Right atrium auricular region (tissue), 2 donors: ENCODE results near the gene CDK18. TPM values are rescaled to one million over a fixed set of nuclear protein-coding genes. Genes with fewer than 3 reads are reported as not detected.

Source experiments
- DNase-seq: peaks from one replicate; pipeline ENCODE4 v3.0.0-alpha.2; 2019; ENCODE audit warnings: low spot score
- H3K27ac ChIP-seq, 2 donors: fragments of 200-600 bp; sonication (generic); 1 replicate in 1 of 2; 2 replicates in 1 of 2; pipeline ENCODE4 v1.5.1; 2016 to 2019
- H3K27me3 ChIP-seq, 2 donors: fragments of 200-600 bp; sonication (generic); one replicate each; pipeline versions ENCODE4 v1.5.1 to v1.6.0; 2017 to 2019
- H3K36me3 ChIP-seq: fragments of 200-600 bp; sonication (generic); one replicate; pipeline ENCODE4 v1.5.1; 2016
- H3K4me1 ChIP-seq, 2 donors: fragments of 200-600 bp; sonication (generic); one replicate each; pipeline versions ENCODE4 v1.5.1 to v1.6.0; 2017 to 2019
- H3K4me3 ChIP-seq, 2 donors: fragments of 200-600 bp; sonication (generic); 1 replicate in 1 of 2; 2 replicates in 1 of 2; pipeline ENCODE4 v1.5.1; 2017 to 2019; ENCODE audit warnings: mild to moderate bottlenecking in 1 of 2, moderate library complexity in 1 of 2
- H3K9me3 ChIP-seq, 2 donors: fragments of 200-600 bp; sonication (generic); one replicate each; pipeline ENCODE4 v1.5.1; 2019
- CTCF ChIP-seq, 2 donors: fragments of 200-600 bp; sonication (generic); IDR thresholded peaks; one replicate each; pipeline ENCODE4 v1.5.1; 2019; ENCODE audit warnings: antibody characterized with exemption in 2 of 2
- total RNA-seq, 2 donors: library from RNA; depleted of rRNA; stranded (reverse); fragments of >200 nt; gene quantifications; one replicate each; pipeline ENCODE4 v1.1.0, GENCODE V29; 2016

Gene CDK18
- total RNA-seq, 2 donors from 2014 or later, result 85.6 to 116 TPM

- H3K9me3 ChIP-seq, result no peaks in the 10 kb centered on the region
- TF ChIP-seq CTCF (IDR thresholded peaks at IDR 0.05), result peak; percentile 92 to 99
- H3K4me3 ChIP-seq, result peak overlapping the region in 1 of 2 donors; percentile 44
- peak overlapping the region in 1 of 2 donors; percentile 28 for H3K27ac ChIP-seq
- H3K36me3 ChIP-seq, result peaks cover 52% of the 10 kb centered on the region
- H3K4me1 ChIP-seq, result peaks cover 0 to 28% of the 10 kb centered on the region in 2 donors
- peak; percentile 78 for DNase-seq
- H3K27me3 ChIP-seq, result no peaks in the 10 kb centered on the region
These were observed 24.7 kb downstream of the CDK18 start for GRCh38 chr1:205528887-205529825.

GRCh38 chr1:205530116-205530515 is 25.6 kb downstream of the CDK18 start:
- H3K4me3 ChIP-seq, result no peak overlapping the region
- no peak for TF ChIP-seq CTCF (IDR thresholded peaks at IDR 0.05)
- no peaks in the 10 kb centered on the region for H3K9me3 ChIP-seq
- H3K4me1 ChIP-seq, result peaks cover 0 to 26% of the 10 kb centered on the region in 2 donors
- H3K27ac ChIP-seq, result no peak overlapping the region
- peaks cover 43% of the 10 kb centered on the region for H3K36me3 ChIP-seq
- no peaks in the 10 kb centered on the region for H3K27me3 ChIP-seq
- DNase-seq, result no peak

GRCh38 chr1:205531191-205532025 is 26.9 kb downstream of the CDK18 start:
- Histone ChIP-seq H3K27ac (no peak overlapping the region), H3K36me3 (peaks cover 32% of the 10 kb centered on the region), H3K4me3 (no peak overlapping the region), H3K4me1 (peaks cover 0 to 15% of the 10 kb centered on the region in 2 donors), H3K9me3 (no peaks in the 10 kb centered on the region), H3K27me3 (no peaks in the 10 kb centered on the region)
- no peak for TF ChIP-seq CTCF (IDR thresholded peaks at IDR 0.05)
- no peak for DNase-seq

GRCh38 chr1:205532026-205532898 is 27.8 kb downstream of the CDK18 start:
- no peak for TF ChIP-seq CTCF (IDR thresholded peaks at IDR 0.05)
- H3K4me1 ChIP-seq, result peaks cover 0 to 20% of the 10 kb centered on the region in 2 donors
- H3K4me3 ChIP-seq, result no peak overlapping the region
- no peaks in the 10 kb centered on the region for H3K9me3 ChIP-seq
- no peak overlapping the region for H3K27ac ChIP-seq
- no peaks in the 10 kb centered on the region for H3K27me3 ChIP-seq
- H3K36me3 ChIP-seq, result peaks cover 32% of the 10 kb centered on the region
- no peak for DNase-seq
